Hepatic stellate cell (primary cell): ENCODE measurements around the gene ASTL.
"Not testable (repeated sequence)": the region's sequence is repeated elsewhere in the genome, so short reads cannot be mapped to it uniquely, and the experiment has no call there.

Experiments
- DNase-seq: peaks from one replicate; pipeline ENCODE4 v3.0.0; 2011; ENCODE audit warnings: low spot score

The ASTL gene

GRCh38 chr2:96146153-96146880 lies 8.0 kb upstream of the ASTL start:
- no peak for DNase-seq

DNA sequence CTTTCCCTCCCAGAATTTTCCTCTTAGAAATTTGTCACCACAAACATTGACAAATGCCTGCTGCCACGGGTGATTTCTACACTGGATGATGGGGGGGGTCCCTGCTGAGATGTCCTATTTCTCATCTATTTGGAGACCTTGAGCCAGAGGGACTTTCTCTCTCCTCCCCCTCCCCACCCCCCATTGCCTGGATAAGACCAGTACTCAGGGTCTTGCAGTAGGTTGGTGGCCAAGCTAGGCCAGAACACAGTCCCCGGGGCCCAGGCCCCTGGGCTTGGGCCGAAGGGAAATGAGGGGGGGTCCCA lies 7.5 kb upstream of the ASTL start:
- no peak for DNase-seq

DNA sequence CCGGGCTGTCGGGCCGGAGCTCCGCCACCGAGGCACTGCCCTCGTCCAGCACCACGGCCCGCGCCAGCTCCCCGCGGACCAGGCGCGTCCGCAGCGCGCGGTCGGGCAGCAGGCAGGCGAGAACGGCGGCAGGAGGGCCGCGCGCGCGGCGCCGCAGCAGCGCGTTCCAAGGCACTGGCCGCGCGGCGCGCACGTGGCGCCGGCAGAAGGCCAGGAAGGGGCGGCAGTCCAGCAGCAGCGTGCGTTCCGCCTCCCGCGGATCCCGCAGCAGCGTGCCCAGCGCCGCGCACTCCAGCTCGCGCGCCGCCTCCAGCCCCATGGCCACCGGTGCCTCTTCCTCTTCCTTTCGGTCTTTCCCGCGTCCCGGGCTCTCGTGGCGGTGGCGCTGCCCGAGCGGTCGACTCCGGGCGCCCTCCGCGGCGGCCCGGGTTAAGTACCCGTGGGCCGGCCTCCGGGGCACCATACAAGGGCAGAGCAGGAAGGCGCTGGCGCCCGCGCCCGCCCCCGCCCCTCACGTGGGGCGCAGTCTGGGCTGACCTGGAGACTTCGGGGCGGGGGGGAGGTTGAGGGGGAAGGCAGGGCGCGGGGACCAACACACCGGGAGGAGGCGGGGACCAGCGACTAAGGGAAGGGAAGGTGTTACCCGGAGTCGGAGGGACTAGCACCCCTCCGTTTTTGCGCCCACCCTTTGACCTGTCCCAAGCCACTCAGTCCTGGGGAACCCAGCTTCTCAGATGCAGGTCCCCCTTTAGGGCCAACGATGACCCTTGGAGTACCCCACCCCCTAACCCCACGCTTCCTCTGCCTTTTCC lies 6.9 kb upstream of the ASTL start, which contains the start of gene DUSP2:
TSS of gene DUSP2 (minus strand) at position 405 of the 812 bp plus-strand sequence. CDS start at position 319, 86 bp downstream.
- peak; percentile 77 for DNase-seq

GRCh38 chr2:96144481-96145035 lies 6.3 kb upstream of the ASTL start:
- no peak for DNase-seq

GRCh38 chr2:96143848-96144480 lies 5.7 kb upstream of the ASTL start:
- no peak for DNase-seq

- no peak for DNase-seq
These were observed 5.0 kb upstream of the ASTL start for GRCh38 chr2:96143231-96143847.

- DNase-seq = no peak
These were observed 4.2 kb upstream of the ASTL start for GRCh38 chr2:96142217-96143113.

DNA sequence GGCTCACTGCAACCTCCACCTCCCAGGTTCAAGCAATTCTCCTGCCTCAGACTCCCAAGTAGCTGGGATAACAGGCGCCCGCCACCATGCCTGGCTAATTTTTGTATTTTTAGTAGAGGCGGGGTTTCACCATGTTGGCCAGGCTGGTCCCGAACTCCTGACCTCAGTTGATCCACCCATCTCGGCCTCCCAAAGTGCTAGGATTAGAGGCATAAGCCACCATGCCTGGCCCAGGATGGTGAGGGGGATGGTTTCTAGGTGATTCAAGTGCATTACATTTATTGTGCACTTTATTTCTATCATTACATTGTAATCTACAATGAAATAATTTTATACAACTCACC lies 3.3 kb upstream of the ASTL start:
- DNase-seq = not testable (repeated sequence)

GRCh38 chr2:96140941-96141623 lies 2.8 kb upstream of the ASTL start:
- DNase-seq = no peak

DNA sequence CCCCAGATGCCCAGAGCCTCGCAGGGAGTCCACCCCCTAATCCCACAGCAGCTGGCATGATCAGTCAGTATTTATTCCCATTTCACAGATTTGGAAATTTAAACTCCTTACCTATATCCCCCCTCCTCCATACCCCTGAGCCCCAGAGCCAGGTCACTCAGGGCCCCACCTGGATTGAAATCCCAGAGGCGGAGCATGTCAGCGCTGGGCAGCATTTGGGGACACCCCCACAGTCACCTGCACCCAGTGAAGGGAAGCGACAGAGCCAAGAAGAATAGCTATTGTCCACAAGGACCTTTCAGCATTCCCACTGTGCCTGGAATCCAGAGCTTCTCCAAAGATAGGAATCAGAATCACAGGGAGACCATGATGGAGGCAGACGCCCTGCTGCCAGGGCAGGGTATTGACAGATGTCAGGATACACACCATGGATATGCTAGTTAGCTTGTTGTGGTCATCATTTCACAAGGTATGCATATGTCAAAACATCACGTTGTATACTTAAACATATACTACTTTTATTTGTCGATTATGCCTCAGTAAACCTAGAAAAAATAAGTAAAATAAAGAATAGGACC lies 968 bp upstream of the ASTL start:
- DNase-seq = no peak

- no peak for DNase-seq
These were observed 752 bp downstream of the ASTL start for GRCh38 chr2:96137321-96138178.

DNA sequence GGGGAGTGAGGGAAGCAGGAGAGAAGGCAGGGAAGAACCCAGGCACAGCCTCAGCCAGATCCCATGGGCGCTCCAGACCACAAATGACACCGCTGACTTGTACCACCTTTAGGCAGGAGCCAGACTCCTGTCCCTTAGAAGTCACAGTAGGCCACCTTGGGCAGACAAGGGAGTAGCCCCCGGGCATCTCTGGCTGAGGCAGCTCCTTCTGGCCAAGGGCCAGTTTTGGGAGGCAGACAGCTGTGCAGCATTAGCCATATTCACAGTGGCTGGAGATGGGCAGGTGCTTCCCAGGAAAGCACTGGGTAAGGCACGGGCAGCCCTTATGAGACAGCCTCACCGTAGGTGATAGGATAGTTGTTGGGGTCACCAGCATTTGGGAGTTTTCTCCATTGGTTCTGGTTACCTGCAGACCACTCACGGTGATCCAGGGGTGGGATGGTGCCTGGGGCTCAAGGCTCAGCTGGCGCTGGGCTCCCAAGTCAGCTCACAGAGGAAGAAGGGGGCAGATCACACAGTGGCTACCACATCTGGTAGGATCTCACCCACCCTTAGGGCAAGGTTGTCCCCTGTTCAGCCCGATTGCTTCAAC lies 2.1 kb downstream of the ASTL start:
- no peak for DNase-seq

GRCh38 chr2:96135621-96136020 lies 2.7 kb downstream of the ASTL start:
- no peak for DNase-seq

GRCh38 chr2:96135171-96135570 lies 3.1 kb downstream of the ASTL start:
- no peak for DNase-seq

DNA sequence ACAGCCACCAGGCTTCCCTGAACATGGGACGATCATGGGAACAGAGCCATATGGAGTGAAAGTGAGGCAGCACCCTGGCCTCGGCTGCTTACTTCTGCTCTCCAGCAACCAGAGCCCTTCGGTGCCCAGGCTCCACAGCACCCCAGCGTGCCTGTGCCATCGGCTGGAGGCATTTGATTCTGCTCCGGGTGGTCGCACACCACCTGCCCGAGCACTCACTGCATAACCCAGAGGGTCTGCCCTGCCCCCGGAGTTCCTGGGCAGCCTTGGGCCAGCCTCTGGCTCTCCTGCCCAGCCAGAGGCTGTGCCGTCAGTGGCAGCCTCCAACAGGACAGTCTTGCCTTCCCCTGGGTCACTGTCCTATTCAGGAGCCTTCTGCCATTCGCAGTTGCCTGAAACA lies 3.9 kb downstream of the ASTL start:
- no peak for DNase-seq

DNA sequence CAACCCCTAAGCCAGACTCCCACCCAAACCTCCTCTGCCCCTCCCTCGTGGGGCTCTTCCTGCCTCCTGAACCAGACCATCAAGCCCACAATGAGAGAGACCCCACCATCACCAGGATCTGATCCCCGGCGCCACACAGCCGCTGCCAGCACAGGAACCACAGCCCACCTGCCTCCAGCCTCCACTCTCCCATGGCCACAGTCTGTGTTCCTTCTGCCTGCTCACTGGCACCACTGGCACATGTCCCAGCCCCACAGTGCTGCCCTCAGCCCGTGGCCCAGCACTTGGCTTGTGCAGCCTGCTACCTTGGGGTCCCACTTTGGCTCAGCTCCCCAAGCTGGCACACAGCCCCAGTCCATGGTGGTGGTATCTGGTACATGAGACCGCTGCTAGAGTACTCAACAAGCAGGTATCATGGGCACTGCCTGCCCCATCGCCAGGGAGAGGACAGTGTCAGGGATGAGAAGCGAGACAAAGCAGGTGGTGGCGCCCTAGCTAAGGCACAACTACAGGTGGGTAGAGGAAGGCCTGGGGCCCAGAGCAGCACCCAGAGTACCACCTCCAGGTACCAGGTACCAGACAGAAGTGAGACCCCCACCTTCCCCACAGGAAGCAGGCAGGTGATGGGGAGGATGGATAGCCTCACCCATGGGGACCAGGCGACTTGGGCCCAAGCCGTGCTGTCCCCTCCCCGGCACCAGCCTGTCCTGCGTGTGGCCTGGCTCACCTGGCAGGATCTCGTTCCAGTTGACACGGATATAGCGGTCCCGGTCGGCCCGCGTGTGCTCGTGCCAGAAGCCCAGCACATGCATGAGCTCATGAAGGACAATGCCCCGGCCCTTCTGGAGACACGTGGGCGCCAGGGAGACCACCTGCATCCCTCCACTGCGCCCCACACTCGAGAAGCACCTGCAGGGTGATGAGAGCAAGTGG lies 6.2 kb downstream of the ASTL start:
- DNase-seq = no peak

DNA sequence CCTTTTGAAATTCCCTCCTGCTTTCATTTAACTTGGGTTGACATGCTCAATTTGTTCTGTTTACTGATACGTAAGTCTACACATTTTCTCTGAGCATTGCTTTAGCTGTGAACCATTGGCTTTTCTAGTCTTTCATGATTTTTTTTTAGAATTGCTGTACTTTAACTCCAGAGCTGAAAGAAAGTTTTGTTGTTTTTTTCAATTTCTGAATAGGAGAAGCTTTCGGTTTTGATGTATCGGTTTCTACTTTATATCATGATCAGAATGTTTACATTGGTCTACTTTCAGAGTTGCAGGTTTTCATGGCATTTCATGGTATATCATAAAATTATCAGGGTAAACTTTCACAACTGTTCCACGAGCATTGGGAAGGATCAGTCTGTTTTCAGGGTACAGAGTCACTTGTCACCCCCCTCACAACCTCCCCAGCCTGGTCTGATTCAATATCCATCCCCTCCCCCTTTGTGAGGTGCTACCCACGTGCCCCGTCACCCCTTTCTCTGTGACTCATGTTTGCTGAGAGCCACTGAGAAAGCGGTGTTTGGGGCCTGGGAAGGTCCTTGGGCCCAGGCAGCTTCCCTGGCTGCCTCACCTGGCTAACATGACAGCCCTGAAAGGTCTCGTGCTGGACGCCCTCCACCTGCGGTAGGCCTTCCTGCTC lies 7.0 kb downstream of the ASTL start:
- no peak for DNase-seq
